GM12878 (cell line): ENCODE results near the gene OR56A1. TPM values are rescaled to one million over a fixed set of nuclear protein-coding genes. Genes with fewer than 3 reads are reported as not detected.

Experiments used
- ATAC-seq: fragments of 200-7000 bp; cut with Tn5 transposase; 3 replicates; pipeline ENCODE4 v1.9.1; 2020; ENCODE audit warnings: mild to moderate bottlenecking, moderate library complexity
- Bru-seq: library from RNA; stranded (reverse); fragments of 400-500 nt; gene quantifications from one replicate; lab custom pipeline; 2021; lab: Mats Ljungman, UMichigan
- BruChase-seq, 2 experiments: library from RNA; stranded (reverse); fragments of 400-500 nt; gene quantifications; one replicate each; lab custom pipeline; 2021; lab: Mats Ljungman, UMichigan
- BruUV-seq: library from RNA; stranded (reverse); fragments of 400-500 nt; replicated peaks from 2 replicates; lab custom pipeline; 2021; lab: Mats Ljungman, UMichigan
- CTCF ChIA-PET: fragments of 300-600 bp; sonication (Branson Sonifier 250); formaldehyde crosslinking; extraction: SDS; loops from one replicate; lab custom pipeline; 2021; ENCODE audit warnings: inconsistent platforms; lab: Yijun Ruan, JAX
- POLR2A ChIA-PET: fragments of 350-600 bp; formaldehyde crosslinking; extraction: SDS; loops from one replicate; lab custom pipeline; 2021; ENCODE audit warnings: inconsistent platforms; lab: Charles Lee
- RAD21 ChIA-PET: fragments of 300-600 bp; sonication (Branson Sonifier 250); formaldehyde crosslinking; loops from one replicate; lab custom pipeline; 2023; ENCODE audit warnings: antibody characterized with exemption; ENCODE audit not compliant: unreplicated experiment; lab: Charles Lee
- SMC1A ChIA-PET: fragments of 300-600 bp; sonication (Branson Sonifier 250); formaldehyde crosslinking; loops from one replicate; lab custom pipeline; 2023; ENCODE audit not compliant: unreplicated experiment, uncharacterized antibody; lab: Charles Lee
- DNase-seq: peaks from one replicate; pipeline ENCODE4 v3.0.0-alpha.2; 2011; ENCODE audit warnings: low read depth, low spot score
- FAIRE-seq: peaks from 3 replicates; lab custom pipeline; 2011; peaks lifted over from hg19 to GRCh38; lab: Jason Lieb, UNC
- H2AFZ ChIP-seq: 2 replicates; pipeline ENCODE4 v1.6.0; 2011; ENCODE audit warnings: low read depth, low read length, control low read depth; ENCODE audit not compliant: control insufficient read depth
- H3K27ac ChIP-seq: 2 replicates; pipeline ENCODE4 v1.5.1; 2011; ENCODE audit warnings: control low read depth; ENCODE audit not compliant: control insufficient read depth, insufficient read depth
- H3K27me3 ChIP-seq, 2 experiments: replicated peaks in 1 of 2; 2 replicates each; pipeline versions ENCODE4 v1.6.0 to v1.6.1; 2011; ENCODE audit warnings: low read length in 1 of 2; ENCODE audit not compliant: control insufficient read depth in 2 of 2, insufficient read depth in 2 of 2
- H3K36me3 ChIP-seq, 2 experiments: 2 replicates each; pipeline ENCODE4 v1.5.1; 2011; ENCODE audit warnings: low read length in 1 of 2; ENCODE audit not compliant: control insufficient read depth in 2 of 2, insufficient read depth in 2 of 2
- H3K4me1 ChIP-seq: 2 replicates; pipeline ENCODE4 v1.6.1; 2011; ENCODE audit warnings: mild to moderate bottlenecking, low read length, moderate library complexity, mixed read lengths; ENCODE audit not compliant: control insufficient read depth, insufficient read depth
- H3K4me2 ChIP-seq: 2 replicates; pipeline ENCODE4 v1.6.0; 2011; ENCODE audit warnings: control low read depth; ENCODE audit not compliant: control insufficient read depth, insufficient read depth
- H3K4me3 ChIP-seq: fragments of 200-600 bp; sonication (generic); 2 replicates; pipeline ENCODE4 v1.5.1; 2016
- H3K79me2 ChIP-seq: 2 replicates; pipeline ENCODE4 v1.6.0; 2011; ENCODE audit warnings: low read length; ENCODE audit not compliant: control insufficient read depth, insufficient read depth
- H3K9ac ChIP-seq: 2 replicates; pipeline ENCODE4 v1.8.0; 2011; ENCODE audit warnings: low read length, control low read depth, mixed read lengths; ENCODE audit not compliant: control insufficient read depth, insufficient read depth
- H3K9me3 ChIP-seq: replicated peaks from 3 replicates; pipeline ENCODE4 v1.5.1; 2011; ENCODE audit warnings: mild to moderate bottlenecking, low read length; ENCODE audit not compliant: control insufficient read depth, insufficient read depth
- H4K20me1 ChIP-seq: 2 replicates; pipeline ENCODE4 v1.6.0; 2011; ENCODE audit not compliant: control insufficient read depth, insufficient read depth
- FOXM1 ChIP-seq: IDR thresholded peaks from 2 replicates; pipeline ENCODE4 v1.6.1; 2012; ENCODE audit warnings: low read depth, mild to moderate bottlenecking, inconsistent platforms, low read length, moderate library complexity
- LARP7 ChIP-seq: fragments of 450-650 bp; IDR thresholded peaks from 2 replicates; pipeline ENCODE4 v1.6.1; 2017; ENCODE audit warnings: mild to moderate bottlenecking
- NR2C1 ChIP-seq: fragments of 450-650 bp; IDR thresholded peaks from 2 replicates; pipeline ENCODE4 v1.6.1; 2017; ENCODE audit warnings: antibody characterized with exemption, mild to moderate bottlenecking, moderate library complexity
- PAX8 ChIP-seq: fragments of 450-650 bp; IDR thresholded peaks from 2 replicates; pipeline ENCODE4 v1.6.1; 2017; ENCODE audit warnings: mild to moderate bottlenecking, moderate library complexity
- PKNOX1 ChIP-seq: fragments of 450-650 bp; IDR thresholded peaks from 2 replicates; pipeline ENCODE4 v1.6.1; 2016; ENCODE audit warnings: mild to moderate bottlenecking
- POLR2AphosphoS5 ChIP-seq: IDR thresholded peaks from 2 replicates; pipeline ENCODE4 v1.6.1; 2011; ENCODE audit warnings: mild to moderate bottlenecking, low read length, inconsistent platforms
- SIN3A ChIP-seq: IDR thresholded peaks from 2 replicates; pipeline ENCODE4 v1.6.1; 2012; ENCODE audit warnings: low read depth, low read length, improper control_type of control experiment
- SIX5 ChIP-seq: IDR thresholded peaks from 2 replicates; pipeline ENCODE4 v1.6.1; 2011; ENCODE audit warnings: mild to moderate bottlenecking, low read depth, low read length, moderate library complexity; ENCODE audit not compliant: severe bottlenecking
- ZNF384 ChIP-seq: IDR thresholded peaks from 2 replicates; pipeline ENCODE4 v1.6.1; 2012; ENCODE audit warnings: low read depth, mild to moderate bottlenecking, low read length, improper control_type of control experiment, borderline replicate concordance
- WGBS: methylation state at CpG from one replicate; pipeline ENCODE4 v1.1.6; 2016; ENCODE audit warnings: low lambda C conversion rate; ENCODE audit not compliant: insufficient replicate concordance, insufficient coverage; ENCODE audit errors: missing lambda C conversion rate; 5-methylcytosine and 5-hydroxymethylcytosine counted together
- in situ Hi-C: fragments of 300-500 bp; cut with MboI; formaldehyde crosslinking; loops from 9 replicates; pipeline ENCODE4 v1.14.3; 2018; ENCODE audit warnings: mixed read lengths
- intact Hi-C: fragments of 100-400 bp; cut with micrococcal nuclease; formaldehyde crosslinking; loops from one replicate; pipeline ENCODE4 v1.14.2; 2022; ENCODE audit not compliant: unreplicated experiment
- long read RNA-seq, 2 experiments: library from polyadenylated mRNA; unstranded; transcript quantifications; one replicate each; pipeline ENCODE4 v2.0.0, GENCODE V29; 2019 to 2020
- polyA minus RNA-seq, 3 experiments: library from RNA; depleted of rRNA, polyadenylated mRNA; stranded (reverse); fragments of >200 nt; gene quantifications; 2 replicates each; pipeline ENCODE4 v1.2.3, GENCODE V29; 2011
- polyA plus RNA-seq, 11 experiments: library from polyadenylated mRNA; depleted of rRNA in 4 of 11; unstranded in 6 of 11; stranded (reverse) in 5 of 11; fragments of >200 nt; fragmentation: Nextera tagmentation in 4 of 11; fragmentation: Illumina TruSeq in 1 of 11; extraction: Ambion mirVana in 4 of 11; extraction: Trizol in 1 of 11; gene quantifications; 1 replicate in 1 of 11; 2 replicates in 10 of 11; pipeline versions ENCODE4 v1.2.1 to v1.2.3, GENCODE V29; 2011 to 2016; ENCODE audit warnings: inconsistent platforms in 2 of 11, missing spikeins in 2 of 11, low read depth in 1 of 11
- total RNA-seq, 4 experiments: library from RNA; depleted of rRNA in 3 of 4; stranded (reverse); fragments of >200 nt in 3 of 4; fragmentation: Illumina TruSeq in 1 of 4; extraction: Trizol in 1 of 4; gene quantifications; 2 replicates each; pipeline versions ENCODE4 v1.2.1 to v1.2.3, GENCODE V29; 2013 to 2021
- TF ChIP-seq, protein P1 (sequence below): IDR thresholded peaks from 2 replicates; pipeline ENCODE4 v1.6.1; 2012; ENCODE audit warnings: low read depth, low read length, improper control_type of control experiment
- TF ChIP-seq, protein P2 (sequence below): fragments of 450-650 bp; IDR thresholded peaks from 2 replicates; pipeline ENCODE4 v1.6.1; 2017; ENCODE audit warnings: borderline replicate concordance
- TF ChIP-seq, protein P3 (sequence below): fragments of 150-350 bp; IDR thresholded peaks from 2 replicates; pipeline ENCODE4 v1.6.1; 2016; ENCODE audit warnings: low read depth, low read length

The OR56A1 gene, protein sequence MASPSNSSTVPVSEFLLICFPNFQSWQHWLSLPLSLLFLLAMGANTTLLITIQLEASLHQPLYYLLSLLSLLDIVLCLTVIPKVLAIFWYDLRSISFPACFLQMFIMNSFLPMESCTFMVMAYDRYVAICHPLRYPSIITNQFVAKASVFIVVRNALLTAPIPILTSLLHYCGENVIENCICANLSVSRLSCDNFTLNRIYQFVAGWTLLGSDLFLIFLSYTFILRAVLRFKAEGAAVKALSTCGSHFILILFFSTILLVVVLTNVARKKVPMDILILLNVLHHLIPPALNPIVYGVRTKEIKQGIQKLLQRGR
- 0.07 and 0.13 TPM in 2 replicates for total RNA-seq (2013; cell fraction: nucleolus; rRNA removed)
- total RNA-seq (2014; rRNA removed) (under 0.01 TPM in 1 of 2 replicates, not detected in the other), total RNA-seq (2014; rRNA removed; fragmentation: Illumina TruSeq; extraction: Trizol) (not detected in 2 replicates), total RNA-seq (2021) (not detected in 2 replicates), polyA plus RNA-seq (2011; rRNA removed) (not detected in 2 replicates), polyA plus RNA-seq (2014; fragmentation: Illumina TruSeq; extraction: Trizol) (not detected in 2 replicates), polyA plus RNA-seq (2014; fragmentation: Nextera tagmentation; extraction: Ambion mirVana) (not detected), polyA plus RNA-seq (2014; rRNA removed) (not detected in 2 replicates), polyA plus RNA-seq (2016; fragmentation: Nextera tagmentation; extraction: Ambion mirVana) (not detected), polyA minus RNA-seq (2011; rRNA and poly(A)+ RNA removed) (0.07 TPM in 1 of 2 replicates, not detected in the other), Bru-seq, nascent RNA (percentile 6 among the genes with signal in this experiment), BruChase-seq, experiment 1, labeled RNA remaining after a 6-hour chase (percentile 10 among the genes with signal in this experiment), BruChase-seq, experiment 2, labeled RNA remaining after a 2-hour chase (not detected)
- not detected for polyA plus RNA-seq (2011; ENCODE audit: low read depth)
- polyA plus RNA-seq (2011; cell fraction: cytosol; rRNA removed): not detected in 2 replicates
- not detected in 2 replicates for polyA plus RNA-seq (2011; cell fraction: nucleus; rRNA removed)
- not detected in 2 replicates for polyA plus RNA-seq (2012)
- not detected in 2 replicates for polyA minus RNA-seq (2011; cell fraction: cytosol; rRNA and poly(A)+ RNA removed)
- under 0.01 and 0.10 TPM in 2 replicates for polyA minus RNA-seq (2011; cell fraction: nucleus; rRNA and poly(A)+ RNA removed)
- long read RNA-seq, experiment 1: 0 reads
- long read RNA-seq, experiment 2: 0 reads

GRCh38 chr11:6030708-6031405 lies at the start of gene OR56A1:
Gene OR56A1 (minus strand): TSS chr11:6030758. CDS start chr11:6027692, 3,066 bp downstream.
- H3K79me2 ChIP-seq: no peaks in the 10 kb centered on the region
- POLR2A ChIA-PET: no interaction called here
- intact Hi-C loops (no loop called here), in situ Hi-C loops (no loop called here)
- BruUV-seq: no TSS peak
- no peak within 1 kb of the TSS for H2AFZ ChIP-seq
- H3K4me1 ChIP-seq: no peaks in the 10 kb centered on the region
- H3K4me3 ChIP-seq: no peak within 1 kb of the TSS
- 0% methylated on average over 1 of the region's 1 CpG for whole genome bisulfite sequencing
- H3K9ac ChIP-seq: no peak within 1 kb of the TSS
- H3K9me3 ChIP-seq: no peaks in the 10 kb centered on the region
- H4K20me1 ChIP-seq: no peaks in the 10 kb centered on the region
- H3K27me3 ChIP-seq: no peaks in the 10 kb centered on the region
- CTCF ChIA-PET: no interaction called here
- no peak for FAIRE-seq
- H3K27ac ChIP-seq: no peak within 1 kb of the TSS
- TF ChIP-seq, protein P1, sequence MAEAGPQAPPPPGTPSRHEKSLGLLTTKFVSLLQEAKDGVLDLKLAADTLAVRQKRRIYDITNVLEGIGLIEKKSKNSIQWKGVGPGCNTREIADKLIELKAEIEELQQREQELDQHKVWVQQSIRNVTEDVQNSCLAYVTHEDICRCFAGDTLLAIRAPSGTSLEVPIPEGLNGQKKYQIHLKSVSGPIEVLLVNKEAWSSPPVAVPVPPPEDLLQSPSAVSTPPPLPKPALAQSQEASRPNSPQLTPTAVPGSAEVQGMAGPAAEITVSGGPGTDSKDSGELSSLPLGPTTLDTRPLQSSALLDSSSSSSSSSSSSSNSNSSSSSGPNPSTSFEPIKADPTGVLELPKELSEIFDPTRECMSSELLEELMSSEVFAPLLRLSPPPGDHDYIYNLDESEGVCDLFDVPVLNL: no peak
- TF ChIP-seq, protein P2, sequence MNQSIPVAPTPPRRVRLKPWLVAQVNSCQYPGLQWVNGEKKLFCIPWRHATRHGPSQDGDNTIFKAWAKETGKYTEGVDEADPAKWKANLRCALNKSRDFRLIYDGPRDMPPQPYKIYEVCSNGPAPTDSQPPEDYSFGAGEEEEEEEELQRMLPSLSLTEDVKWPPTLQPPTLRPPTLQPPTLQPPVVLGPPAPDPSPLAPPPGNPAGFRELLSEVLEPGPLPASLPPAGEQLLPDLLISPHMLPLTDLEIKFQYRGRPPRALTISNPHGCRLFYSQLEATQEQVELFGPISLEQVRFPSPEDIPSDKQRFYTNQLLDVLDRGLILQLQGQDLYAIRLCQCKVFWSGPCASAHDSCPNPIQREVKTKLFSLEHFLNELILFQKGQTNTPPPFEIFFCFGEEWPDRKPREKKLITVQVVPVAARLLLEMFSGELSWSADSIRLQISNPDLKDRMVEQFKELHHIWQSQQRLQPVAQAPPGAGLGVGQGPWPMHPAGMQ: no peak
- TF ChIP-seq PAX8 (no peak), PKNOX1 (no peak), LARP7 (no peak), FOXM1 (no peak), ZNF384 (no peak), SIN3A (no peak), SIX5 (no peak), POLR2AphosphoS5 (no peak), NR2C1 (no peak)
- TF ChIP-seq, protein P3, sequence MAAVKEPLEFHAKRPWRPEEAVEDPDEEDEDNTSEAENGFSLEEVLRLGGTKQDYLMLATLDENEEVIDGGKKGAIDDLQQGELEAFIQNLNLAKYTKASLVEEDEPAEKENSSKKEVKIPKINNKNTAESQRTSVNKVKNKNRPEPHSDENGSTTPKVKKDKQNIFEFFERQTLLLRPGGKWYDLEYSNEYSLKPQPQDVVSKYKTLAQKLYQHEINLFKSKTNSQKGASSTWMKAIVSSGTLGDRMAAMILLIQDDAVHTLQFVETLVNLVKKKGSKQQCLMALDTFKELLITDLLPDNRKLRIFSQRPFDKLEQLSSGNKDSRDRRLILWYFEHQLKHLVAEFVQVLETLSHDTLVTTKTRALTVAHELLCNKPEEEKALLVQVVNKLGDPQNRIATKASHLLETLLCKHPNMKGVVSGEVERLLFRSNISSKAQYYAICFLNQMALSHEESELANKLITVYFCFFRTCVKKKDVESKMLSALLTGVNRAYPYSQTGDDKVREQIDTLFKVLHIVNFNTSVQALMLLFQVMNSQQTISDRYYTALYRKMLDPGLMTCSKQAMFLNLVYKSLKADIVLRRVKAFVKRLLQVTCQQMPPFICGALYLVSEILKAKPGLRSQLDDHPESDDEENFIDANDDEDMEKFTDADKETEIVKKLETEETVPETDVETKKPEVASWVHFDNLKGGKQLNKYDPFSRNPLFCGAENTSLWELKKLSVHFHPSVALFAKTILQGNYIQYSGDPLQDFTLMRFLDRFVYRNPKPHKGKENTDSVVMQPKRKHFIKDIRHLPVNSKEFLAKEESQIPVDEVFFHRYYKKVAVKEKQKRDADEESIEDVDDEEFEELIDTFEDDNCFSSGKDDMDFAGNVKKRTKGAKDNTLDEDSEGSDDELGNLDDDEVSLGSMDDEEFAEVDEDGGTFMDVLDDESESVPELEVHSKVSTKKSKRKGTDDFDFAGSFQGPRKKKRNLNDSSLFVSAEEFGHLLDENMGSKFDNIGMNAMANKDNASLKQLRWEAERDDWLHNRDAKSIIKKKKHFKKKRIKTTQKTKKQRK: no peak
- no peak for ATAC-seq
- no peak for DNase-seq
- SMC1A ChIA-PET: no interaction called here
- no peak within 1 kb of the TSS for H3K4me2 ChIP-seq
- RAD21 ChIA-PET: no interaction called here
- no peaks in the 10 kb centered on the region for H3K36me3 ChIP-seq
